Forelimb muscle (tissue), 1 donor: ENCODE results near the gene ZMIZ1. TPM values are rescaled to one million over a fixed set of nuclear protein-coding genes. Genes with fewer than 3 reads are reported as not detected.

Source experiments
- DNase-seq: peaks from one replicate; pipeline ENCODE4 v3.0.0-alpha.2; 2013; ENCODE audit warnings: low read depth
- polyA plus RNA-seq: library from polyadenylated mRNA; unstranded; fragments of 120-200 nt; gene quantifications from one replicate; pipeline ENCODE4 v1.2.1, GENCODE V29; 2013; ENCODE audit not compliant: insufficient read length

The ZMIZ1 gene
- polyA plus RNA-seq, 1 donor: 29.8 TPM

DNA sequence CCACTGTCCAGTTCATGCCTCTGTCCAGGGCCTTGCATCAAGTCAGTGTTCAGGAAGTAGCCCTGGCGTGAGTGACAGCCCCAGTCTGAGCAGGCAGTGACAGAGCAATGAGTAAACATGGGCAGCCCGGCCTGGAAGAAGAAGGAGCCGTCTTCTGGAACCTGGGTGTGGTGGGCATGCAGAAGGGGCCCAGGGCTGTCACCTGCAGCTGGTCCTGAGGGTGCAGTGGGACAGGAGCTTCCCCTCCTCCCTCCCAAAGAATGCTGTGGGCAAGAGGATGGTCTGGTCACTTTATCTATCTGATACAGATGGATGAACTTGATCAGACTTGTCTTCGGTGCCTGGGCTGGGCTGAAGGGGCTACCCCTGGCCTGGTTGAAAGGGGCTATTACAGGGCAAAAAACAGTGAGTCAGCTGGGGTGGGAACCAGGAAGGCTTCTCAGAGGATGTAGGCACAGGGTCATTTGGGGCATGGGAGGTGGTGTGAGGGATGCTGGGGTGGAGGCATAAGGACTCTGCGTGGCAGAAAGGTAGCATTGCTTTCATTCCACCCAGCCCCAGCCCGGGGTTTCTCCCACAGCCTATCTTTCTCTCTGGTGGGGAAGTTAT lies 235.8 kb downstream of the ZMIZ1 start:
- DNase-seq: no peak

DNA sequence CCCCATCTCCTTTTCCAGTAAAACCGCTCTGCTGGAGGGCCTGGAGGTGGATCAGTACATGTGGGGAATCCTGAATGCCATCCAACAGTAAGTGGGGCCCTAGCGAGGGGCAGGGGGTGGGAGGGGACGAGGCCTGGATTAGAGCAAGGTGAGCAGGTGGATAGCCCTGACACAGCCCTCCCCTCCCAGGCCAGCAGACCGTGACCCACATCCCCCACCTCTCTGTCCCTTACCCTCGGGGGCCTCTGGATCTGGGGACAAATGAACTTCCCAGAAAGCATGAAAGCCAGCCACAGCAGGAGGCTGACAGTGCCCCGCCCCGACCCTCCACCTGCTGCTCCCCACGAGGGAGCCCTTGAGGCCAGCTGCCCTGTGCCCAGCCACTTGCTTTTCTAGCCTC lies 236.7 kb downstream of the ZMIZ1 start:
- DNase-seq: no peak

DNA sequence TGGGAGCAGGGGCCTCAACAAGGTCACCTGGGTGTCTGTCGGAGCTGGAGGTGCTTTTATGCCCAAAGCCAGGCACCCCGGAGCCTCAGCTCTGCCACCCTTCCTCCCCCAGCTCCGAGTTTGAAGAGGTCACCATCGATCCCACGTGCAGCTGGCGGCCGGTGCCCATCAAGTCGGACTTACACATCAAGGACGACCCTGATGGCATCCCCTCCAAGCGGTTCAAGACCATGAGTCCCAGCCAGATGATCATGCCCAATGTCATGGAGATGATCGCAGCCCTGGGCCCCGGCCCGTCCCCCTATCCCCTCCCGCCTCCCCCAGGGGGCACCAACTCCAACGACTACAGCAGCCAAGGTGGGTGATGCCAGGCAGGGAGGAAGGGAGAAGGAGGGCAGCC lies 237.2 kb downstream of the ZMIZ1 start:
- DNase-seq: no peak

DNA sequence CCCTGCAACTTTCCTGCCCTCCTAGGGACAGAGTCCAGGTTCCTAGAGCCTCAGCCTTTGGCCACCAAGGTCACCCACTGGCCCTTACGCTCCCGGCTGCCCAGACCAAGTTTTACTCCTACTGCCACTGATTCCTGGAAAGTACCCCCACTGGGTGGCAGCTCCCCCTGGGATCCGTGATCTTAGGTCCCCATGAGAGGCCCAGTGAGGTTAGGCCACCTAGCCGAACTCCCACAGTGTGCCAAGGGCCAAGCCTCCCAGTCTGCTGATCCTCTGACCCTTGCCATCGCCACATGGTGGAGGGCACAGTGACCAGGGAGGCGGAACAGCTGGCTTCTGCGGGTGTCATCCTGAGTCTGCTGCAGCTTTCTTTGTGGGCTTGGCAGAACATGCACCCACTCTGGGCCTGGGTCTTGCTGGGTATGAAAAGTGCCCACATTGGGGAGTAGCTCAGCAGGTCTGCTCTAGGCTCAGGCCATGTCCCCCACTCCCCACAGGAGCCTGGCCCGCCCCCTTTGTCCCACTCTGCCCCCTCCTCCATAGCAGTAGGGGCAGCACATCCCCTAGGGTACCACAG lies 238.0 kb downstream of the ZMIZ1 start:
- no peak for DNase-seq

DNA sequence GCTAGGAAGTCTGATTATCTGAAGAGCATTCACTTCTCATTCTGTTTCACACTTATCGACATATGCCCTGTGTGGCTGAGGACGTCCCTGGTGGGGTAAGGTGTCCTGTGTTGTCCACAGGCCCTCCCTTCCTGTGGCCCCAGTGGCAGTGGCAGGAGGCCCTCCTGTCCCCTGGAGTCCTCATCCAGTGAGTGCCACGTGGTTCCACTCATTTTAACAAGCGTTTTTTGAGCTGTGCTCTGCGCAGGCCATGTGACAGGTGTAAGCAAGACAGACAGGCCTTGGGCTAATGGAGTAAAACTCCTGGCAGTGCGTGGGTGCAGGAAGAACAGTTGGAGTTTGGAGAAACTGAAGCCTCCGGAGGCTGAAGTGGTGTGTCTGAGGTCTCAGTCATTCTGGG lies 239.2 kb downstream of the ZMIZ1 start:
- no peak for DNase-seq

DNA sequence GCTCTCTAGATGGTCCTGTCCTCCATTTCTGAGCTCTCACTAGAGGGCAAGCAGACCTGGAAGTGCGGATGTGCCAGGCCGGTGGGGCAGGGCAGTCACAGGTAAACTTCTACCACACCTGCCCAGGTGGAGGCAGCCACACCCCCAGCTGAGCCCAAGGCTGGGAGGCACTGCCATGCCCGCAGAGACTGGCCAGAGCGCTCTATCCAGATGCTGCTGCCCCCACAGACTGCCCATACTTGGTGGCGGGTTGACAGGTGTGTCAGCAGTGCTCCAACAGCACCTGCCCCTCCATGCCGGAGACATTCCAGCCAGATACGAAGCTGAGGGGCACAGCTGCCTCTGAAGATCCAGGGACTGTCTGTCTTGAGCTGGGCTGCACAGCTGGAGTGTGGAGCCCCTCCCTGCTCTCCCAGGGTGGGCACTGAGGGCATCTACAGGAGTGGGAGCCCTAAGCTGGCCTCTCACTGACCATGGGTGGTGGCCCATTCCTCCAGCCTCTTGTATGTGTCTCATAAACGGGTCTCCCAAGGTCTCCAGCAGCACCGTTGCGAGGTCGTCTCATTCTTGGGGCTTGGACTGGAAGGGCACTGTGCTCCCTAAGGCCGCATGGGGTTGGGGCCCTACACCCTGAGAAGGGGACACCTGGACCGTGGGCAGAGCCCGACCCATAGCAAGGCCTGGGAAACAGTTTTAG lies 240.4 kb downstream of the ZMIZ1 start:
- DNase-seq: no peak

DNA sequence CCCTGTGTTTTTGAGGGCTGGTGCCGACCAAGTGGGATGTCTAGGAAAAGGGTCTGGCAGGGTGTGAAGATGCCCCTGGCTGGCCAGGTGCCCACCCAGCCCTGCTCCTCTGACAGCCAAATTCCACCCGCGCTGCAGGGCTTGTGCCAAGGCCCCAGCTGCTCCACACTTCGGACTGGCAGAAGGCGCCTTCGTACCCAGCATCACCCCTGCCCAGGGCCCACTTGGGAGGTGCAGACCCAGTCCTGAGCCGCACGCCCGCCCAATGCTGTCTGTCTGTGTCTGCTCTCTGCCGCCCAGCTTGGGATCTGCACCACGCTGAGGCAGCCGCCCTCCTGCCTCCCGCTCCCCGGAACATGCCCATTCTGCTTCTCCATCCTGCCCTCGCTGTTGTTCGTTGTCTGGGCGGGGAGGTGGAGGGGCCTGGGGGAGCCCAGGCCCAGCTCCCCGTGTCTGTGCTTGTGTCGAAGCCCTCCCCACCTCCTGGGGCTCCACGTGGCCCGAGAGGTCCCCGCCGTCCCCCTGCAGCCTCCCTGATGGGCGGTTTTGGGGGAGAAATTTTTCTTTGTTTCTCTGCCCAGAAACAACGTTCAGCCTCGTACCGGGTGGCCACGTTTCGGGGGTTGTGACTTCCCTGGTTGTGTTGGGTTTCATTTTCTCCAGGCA lies 241.6 kb downstream of the ZMIZ1 start:
- no peak for DNase-seq

DNA sequence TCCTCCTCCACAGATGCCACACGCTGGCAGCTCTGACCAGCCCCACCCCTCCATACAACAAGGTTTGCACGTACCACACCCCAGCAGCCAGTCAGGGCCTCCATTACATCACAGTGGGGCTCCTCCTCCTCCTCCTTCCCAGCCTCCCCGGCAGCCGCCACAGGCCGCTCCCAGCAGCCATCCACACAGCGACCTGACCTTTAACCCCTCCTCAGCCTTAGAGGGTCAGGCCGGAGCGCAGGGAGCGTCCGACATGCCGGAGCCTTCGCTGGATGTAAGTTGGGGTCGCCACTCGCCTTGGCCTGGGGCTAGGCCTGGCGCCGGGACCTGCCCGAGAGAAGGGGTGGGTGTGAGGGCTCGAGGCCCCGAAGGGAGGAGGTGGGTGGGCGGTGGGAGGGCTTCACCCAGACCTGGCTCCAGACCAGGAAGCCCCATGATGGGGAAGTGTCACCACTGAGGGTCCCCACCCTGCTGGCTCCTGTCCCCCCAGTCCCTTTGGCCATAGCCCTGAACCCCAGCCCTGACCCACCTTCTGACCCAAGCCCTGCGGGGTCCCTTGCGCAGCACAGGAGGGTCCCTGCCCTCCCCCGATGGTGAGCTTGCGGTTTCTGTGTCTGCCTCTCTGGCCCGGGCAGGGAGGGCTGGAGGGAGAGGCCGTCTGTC lies 242.3 kb downstream of the ZMIZ1 start:
- DNase-seq: no peak

DNA sequence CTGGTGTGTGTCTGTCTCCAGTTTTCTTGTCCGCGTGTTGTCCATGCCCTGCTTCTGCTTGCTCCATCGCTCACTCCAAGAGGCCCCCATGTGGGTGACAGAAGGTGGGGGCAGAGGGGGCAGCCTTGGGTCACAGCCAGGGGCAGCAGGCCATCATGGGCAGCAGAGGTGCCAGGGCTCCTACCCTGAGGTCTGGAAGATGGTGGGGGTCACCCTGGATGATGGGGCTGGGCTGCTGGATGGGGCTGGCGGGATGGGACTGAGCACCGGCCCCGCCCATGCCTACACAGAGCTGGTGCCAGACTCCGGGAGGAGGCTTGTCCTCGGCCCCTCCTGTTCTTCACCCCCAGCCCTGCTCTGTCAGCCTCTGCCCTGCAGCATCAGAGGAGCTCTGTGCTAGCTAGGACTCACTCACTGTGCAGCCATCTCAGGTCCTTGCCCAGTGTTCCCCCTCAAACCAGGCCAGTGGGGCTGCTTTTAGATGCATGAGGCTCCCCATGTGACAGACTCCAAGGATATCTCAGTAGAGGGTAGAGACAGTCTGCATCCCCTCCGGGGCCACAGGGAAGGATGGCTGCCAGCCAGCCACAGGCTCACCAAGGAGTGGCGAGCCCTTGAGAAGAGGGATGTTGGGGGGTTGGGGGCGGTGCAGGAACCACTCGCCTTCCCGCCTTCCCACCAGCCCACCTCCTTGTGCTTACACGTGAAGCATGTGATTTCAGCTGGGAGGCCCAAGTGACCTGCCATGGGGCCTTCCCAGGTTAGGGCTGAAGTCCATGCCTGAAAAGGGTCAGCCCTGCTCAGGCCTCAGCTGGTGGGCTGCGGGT lies 243.0 kb downstream of the ZMIZ1 start:
- no peak for DNase-seq

DNA sequence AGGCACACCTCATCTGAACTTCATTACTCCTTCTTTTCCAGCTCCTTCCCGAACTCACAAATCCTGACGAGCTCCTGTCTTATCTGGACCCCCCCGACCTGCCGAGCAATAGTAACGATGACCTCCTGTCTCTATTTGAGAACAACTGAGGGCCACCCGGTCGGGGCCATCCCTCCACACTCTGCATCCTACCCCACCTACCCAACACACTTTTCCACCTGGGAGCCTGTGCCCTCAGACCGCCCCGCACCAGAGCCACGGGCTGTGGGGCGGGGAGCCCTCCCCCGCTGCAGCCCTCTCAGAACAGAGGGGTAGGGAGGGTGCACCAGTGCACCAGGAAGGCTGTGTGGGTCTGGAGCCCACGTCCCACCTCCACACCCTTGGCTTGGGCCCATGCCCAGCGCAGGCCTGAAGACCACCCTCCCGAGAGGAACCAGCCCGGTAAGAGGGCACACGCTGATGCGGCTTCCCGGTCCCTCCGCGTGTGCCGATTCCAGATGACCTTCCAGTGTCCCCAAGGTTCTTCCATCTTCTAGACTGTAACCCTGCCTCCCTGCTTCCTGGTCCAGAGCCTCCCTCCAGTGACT lies 243.9 kb downstream of the ZMIZ1 start:
- no peak for DNase-seq

DNA sequence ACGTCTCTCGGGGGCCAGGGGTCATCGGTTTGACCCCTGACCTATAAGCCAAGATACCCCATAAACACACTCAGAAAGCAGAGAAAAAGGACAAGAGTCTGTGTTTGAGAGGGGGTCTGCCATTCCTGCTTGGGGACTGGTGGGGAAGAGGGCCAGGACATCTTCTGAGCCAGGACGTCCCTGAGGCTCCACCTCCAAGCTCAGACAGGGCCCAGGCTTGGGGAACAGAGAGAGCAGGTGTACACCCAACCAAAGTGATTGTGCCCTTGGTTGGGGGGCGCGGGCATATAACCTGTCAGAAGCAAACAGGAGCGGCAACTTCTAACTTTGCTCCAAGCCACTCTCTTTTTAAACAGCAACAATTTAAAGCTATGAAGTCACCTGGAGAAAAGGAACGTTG lies 244.6 kb downstream of the ZMIZ1 start:
- no peak for DNase-seq

DNA sequence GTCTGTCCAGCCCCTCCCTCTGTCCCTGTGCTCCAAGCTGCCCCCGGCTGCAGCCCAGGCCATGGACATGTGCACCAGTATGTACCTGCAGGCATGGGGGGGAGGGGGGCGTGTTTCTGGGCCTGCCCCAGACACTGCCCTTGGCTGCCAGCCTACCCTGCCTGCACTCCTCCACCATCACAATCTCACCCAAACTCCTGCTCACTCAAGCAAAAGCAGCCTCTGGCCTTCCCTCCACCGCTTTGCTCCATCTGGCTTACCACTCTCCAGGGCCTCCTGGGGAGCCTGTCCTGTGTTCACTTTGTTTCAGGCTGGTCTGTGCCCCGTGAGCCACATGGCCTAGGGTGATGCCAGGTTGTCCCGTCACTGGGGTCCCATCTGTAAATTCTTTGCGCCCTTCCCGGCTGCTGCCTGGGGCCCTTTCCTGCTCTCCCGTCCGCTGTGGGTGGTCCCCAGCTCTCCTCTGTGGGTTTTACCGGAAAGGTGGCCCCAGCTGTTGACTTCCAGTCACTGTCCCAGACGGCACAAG lies 245.2 kb downstream of the ZMIZ1 start:
- no peak for DNase-seq

DNA sequence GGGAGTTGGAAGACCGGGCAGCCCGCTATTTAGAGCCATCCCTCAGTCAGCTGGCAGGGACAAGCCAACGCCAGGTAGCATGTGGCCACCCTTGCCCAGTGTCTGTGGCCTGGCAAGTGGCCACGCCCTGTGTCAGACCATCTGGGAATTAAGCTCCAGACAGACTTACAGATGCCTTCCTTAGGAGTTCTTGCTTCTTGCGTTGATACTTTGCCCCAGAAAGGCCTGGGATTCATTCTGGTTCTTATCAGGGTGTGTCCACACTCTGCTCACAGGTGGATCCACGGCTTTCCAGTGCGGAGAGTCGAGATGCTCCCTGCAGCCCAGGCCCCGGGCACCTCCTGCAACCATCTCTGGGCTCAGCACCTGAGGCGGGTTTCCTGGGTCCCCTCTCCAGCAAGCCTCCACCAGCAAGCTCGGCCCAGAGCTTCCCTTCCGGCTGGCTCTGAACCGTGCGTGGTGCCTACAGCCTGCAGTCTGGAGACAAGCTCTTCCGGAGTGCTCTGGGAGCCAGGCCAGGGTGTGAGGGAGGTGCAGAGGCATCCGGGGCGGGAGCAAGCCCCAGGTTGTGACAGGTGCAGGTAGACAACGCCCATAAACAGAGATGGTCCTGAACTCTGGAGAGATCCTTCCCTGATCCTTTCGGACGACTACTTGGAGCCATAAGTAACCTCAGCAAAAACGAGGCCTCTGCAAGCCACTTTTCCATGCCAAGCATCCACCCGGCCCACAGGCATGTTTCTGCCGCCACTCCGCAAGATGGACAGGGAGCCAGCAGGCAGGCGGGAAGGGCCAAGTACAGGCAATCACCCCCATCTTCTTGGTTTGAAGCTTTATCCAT lies 246.2 kb downstream of the ZMIZ1 start:
- DNase-seq: no peak

DNA sequence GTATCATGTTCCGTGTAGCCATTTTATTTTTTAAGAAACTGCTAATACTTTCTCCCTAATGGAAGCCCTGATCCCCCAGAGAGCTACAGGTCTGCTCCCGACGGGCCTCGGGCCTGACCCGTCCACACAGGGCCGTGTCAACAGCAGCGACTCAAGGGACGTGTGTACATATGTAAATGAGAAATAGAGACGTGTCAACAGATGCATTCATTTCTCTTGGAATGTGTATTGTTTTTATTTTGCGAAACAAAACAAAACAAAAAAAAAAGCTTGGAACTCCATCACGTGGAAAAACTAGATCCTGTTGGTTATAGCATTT lies 246.8 kb downstream of the ZMIZ1 start:
- no peak for DNase-seq

DNA sequence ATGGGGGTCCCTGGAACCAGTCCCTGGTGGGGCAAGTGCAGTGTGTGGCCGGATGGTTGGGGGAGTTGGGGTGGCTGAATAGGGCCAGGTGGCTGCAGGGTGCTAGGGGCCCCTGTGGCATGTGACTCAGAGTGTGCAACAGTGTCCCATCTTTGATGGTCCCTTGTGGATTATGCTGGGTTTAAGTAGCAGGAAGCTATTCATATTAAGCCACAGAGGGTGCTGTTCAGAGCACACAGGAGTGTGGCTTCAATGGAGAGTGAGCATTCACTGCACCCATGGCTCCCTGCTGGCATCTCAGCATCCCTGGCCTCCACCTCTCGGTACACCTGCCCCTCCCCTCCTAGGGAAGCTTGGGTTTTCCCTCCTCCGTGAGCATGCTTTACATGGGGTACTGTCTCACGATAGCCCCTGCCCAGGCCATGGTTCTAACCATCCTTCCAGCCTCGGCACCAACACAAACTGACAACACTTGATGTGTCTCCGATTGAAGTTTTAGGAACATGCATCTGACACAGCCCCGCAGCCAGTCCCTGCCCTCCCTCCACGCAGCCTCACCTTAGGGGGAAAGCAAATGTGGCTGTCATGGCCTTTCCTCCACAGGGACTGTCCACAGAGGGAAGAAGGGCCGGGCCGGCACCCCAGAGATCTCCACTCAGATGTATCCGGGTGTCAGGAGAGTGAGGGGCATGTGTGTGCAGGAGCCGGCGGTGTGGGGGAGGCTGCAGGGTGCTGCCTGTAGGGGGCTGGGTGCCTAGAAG lies 248.1 kb downstream of the ZMIZ1 start:
- DNase-seq: no peak

DNA sequence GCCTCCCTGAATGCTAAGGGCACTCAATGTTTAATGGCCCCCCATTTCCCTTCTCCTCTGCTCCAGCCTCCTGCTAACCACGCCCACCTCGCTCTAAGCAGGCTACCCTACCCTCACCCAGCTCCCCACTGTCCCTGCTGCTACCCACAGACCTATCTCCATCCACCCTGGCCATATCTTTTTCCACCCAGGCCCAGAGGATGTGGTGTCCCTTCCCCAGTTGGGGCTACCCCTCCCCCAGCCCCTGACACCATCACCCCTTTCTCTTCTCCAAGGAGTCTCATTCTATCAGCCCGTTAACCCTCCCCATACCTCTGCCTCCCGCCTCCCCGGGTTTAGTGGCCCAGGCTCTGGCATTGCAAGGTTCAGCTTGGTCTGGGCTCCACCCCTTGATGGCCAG lies 249.6 kb downstream of the ZMIZ1 start:
- no peak for DNase-seq

DNA sequence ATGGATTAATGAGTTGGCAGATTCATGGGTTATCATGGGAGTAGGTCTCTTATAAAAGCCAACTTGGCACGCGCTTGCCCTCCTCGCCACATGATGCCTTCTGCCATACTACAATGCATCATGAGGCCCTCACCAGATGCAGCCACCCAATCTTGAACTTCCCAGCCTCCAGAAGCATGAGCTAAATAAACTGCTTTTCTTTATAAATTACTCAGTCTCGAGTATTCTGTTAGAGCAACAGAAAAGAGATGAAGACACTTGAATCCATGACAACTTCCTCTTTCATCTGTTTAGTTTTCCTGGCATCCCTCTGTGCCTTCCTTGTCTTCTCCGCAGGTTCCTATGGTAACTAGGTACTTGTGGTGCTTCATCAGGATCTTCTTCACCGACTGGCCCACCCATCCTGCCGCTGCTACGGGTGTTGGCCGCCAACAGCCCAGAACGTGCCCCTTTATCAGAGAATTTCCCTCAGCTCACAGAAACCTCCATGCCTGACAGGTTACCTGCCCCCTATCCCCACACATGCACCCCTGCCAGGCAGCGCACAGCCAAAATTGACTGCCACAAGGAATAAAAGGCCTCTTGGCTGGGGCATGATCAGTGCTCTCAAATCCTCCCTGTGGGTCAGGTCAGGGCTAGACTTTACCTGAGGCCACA lies 250.5 kb downstream of the ZMIZ1 start:
- no peak for DNase-seq

DNA sequence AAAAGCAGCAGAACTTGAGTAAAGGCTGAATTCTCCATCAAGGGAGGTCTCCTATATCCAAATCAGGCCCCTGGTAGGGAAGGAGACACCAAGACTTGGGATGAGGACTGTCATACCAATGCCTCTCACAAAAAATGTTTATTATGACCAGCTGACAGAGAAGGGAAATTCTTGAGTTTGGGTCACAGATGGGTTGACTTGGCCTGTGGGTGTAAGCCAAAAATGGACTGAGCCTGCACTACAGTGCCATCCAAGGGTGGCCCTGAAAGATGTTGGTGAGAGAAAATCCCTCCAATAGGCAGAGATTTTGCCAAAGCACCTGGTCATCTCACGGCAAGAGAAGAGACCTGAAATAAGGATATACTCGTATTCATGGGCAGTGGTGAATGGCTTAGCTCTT lies 251.6 kb downstream of the ZMIZ1 start:
- DNase-seq: no peak
